Erythroblast (primary cell): Measurements from ENCODE around the gene COX6B1.
A peak's percentile ranks its signal among the peaks of the same experiment; 100 is the strongest.
"Not testable (repeated sequence)": the region's sequence is repeated elsewhere in the genome, so short reads cannot be mapped to it uniquely, and the experiment has no call there.

Experiments used
- DNase-seq, 2 experiments: peaks; one replicate each; lab custom pipeline; 2025; lab: John Stamatoyannopoulos, UW
- GATA1 ChIP-seq: IDR thresholded peaks from 2 replicates; pipeline ENCODE4 v1.6.1; 2011; ENCODE audit warnings: low read depth, mild to moderate bottlenecking, control low read depth, low read length, moderate library complexity
- POLR2A ChIP-seq: IDR thresholded peaks from 2 replicates; pipeline ENCODE4 v1.6.1; 2011; ENCODE audit warnings: mild to moderate bottlenecking, low read length

The COX6B1 gene, protein sequence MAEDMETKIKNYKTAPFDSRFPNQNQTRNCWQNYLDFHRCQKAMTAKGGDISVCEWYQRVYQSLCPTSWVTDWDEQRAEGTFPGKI

DNA sequence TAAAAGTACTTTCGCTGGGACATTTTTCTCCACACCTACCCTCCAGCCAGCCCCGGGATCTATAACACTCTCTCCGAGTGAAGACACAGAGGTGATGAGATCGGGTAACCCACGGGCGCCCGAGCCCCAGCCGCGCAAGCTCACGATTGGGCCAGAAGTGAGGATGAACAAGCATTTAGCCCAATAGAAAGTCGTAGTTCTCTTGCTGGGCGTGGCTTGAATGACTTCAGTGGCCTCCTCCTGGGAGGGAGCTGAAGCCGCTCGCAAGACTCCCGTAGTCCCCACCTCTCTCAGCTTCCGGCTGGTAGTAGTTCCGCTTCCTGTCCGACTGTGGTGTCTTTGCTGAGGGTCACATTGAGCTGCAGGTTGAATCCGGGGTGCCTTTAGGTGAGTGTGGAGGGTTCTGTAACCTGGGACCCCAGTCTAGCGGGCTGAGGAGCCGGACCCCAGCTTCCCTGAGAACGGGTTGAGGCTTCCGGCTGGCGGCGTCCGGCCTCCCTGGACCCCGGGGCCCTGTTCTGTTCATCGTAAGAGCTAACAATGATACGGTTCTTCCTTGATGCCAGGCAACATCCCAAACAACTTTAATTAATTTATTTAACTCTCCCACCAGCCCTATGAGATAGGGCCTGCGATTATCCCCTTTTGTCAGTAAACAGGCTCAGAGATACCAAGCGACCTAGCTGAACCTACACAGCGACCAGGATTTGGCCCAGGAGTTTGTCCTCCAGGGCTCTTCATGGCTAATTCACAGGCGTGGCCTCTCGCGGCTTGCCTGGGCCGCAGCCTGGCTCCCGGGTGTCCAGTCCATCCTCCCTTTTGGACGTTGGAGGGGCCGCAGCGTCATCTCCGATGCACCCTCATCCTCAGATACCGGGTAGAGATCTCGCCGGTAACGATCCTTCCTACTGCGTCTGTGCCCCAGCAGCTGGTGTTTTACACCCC, at the start of gene COX6B1:
Gene COX6B1 (plus strand): TSS at position 307 of the 945 bp plus-strand sequence. CDS start 2,921 bp downstream, outside the sequence.
- TF ChIP-seq POLR2A (peak; percentile 93), GATA1 (no peak)
- DNase-seq = peak; percentile 96 to 97

DNA sequence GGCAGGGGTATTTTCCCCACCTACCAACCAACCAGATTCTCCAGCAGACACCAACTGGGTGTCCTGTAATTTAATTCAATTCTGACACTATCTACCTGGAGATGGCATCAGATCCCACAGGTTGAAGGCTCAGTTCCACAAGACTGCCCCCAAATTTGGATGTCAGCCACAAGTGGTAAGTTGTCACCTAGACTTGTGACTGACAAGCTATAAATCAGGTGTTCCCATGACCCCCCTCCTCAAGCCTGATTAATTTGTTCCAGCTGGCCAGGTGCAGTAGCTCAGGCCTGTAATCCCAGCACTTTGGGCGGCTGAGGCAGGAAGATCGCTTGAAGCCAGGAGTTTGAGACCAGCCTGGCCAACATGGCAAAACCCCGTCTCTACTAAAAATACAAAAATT, 46.2 kb upstream of the COX6B1 start:
- TF ChIP-seq GATA1 (no peak), POLR2A (no peak)
- no peak for DNase-seq

DNA sequence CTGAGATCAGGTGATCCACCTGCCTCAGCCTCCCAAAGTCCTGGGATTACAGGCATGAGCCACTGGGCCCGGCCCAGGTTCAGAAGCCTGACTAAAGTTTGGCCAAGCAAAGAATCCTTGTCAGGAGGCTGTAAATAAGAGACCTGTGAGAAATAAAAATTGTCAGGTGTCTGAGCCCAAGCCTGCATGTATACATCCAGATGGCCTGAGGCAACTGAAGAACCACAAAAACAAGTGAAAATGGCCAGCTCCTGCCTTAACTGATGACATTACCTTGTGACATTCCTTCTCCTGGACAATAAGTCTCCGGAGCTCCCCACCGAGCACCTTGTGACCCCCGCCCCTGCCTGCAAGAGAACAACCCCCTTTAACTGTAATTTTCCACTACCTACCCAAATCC, 43.7 kb upstream of the COX6B1 start:
- DNase-seq = not testable (repeated sequence)

DNA sequence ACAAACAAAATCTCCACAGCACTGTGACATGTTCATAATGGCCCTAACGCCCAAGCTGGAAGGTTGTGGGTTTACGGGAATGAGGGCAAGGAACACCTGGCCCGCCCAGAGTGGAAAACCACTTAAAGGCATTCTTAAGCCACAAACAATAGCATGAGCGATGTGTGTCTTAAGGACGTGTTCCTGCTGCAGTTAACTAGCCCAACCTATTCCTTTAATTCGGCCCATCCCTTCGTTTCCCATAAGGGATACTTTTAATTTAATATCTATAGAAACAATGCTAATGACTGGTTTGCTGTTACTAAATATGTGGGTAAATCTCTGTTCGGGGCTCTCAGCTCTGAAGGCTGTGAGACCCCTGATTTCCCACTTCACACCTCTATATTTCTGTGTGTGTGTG, 41.0 kb upstream of the COX6B1 start:
- not testable (repeated sequence) for DNase-seq

DNA sequence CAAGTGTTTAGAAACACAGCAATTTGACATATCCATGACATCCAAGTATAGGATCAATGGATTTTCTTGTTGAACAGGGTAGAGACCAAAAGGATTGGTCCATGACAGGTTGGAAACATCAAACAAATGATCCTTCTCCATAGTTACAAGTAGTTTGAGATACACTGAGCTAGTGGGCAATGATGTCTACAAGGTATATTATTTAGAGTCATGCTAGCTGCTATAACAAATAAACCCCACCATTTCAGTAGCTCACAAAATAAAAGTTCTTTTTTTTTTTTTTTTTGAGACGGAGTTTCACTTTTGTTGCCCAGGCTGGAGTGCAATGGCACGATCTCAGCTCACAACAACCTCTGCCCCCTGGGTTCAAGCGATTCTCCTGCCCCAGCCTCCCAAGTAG, 40.5 kb upstream of the COX6B1 start:
- TF ChIP-seq POLR2A (no peak), GATA1 (no peak)

DNA sequence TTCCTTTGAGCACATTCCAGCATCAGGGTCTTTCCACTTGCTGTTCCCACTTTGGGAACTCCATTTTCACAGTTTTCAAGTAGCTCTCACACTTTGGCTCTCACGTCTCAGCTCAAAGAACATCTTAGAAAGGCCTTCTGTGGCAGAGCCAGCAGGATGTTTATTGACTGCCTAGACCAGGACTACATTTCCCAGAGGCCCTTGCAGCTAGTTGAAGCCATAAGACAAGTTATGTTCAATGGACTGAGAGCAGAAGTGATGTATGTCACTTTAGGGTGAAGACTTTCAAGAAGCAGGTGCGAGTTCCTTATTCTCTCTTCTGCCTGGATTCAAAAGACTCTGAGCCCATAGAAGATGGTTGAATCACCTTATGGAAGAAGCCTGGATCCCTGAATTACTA, 39.9 kb upstream of the COX6B1 start:
- TF ChIP-seq GATA1 = no peak
- DNase-seq = no peak

More for the DNA sequence above, 40.5 kb upstream of the COX6B1 start:
- no peak for DNase-seq

DNA sequence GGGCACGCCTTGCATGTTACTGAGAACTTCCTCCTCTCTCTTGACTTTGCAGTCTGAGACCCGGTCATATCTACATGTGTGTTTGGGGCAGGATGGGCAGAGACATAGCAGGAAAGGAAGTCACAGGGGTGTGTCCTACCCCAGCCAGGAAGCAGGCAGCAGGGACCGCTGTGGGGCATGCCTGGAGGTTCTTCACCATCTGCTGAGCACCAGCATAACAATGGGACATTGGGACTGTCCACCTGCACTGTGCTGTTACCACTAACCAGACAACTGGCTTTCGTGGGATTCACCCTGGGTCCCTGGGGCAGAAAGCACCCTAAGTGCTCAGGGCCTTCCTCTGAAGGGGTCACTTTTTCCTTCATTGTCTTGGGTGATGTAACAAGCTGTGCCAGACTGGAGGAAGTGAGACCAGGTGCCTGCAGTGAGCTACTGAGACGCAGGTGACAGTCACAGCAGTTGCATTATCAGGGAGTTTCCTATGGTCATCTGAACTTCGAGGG, 38.2 kb upstream of the COX6B1 start:
- no peak for TF ChIP-seq GATA1
- TF ChIP-seq POLR2A = no peak
- DNase-seq = no peak

DNA sequence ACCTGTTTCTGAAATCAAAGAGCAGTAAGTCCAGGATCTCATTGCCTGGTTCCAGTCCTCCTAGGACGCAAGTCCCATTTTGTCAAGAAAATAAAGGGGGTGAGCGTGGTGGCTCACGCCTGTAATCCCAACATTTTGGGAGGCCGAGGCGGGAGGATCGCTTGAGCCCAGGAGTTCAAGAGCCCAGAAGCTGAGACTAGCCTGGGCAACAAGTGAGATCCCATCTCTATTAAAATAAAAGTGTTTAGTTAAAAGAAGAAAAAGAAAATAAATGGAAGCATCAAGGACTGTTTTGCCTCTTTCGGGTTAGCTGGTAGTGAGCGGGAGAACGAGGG, 35.9 kb upstream of the COX6B1 start:
- TF ChIP-seq GATA1 = no peak
- no peak for TF ChIP-seq POLR2A
- no peak for DNase-seq

DNA sequence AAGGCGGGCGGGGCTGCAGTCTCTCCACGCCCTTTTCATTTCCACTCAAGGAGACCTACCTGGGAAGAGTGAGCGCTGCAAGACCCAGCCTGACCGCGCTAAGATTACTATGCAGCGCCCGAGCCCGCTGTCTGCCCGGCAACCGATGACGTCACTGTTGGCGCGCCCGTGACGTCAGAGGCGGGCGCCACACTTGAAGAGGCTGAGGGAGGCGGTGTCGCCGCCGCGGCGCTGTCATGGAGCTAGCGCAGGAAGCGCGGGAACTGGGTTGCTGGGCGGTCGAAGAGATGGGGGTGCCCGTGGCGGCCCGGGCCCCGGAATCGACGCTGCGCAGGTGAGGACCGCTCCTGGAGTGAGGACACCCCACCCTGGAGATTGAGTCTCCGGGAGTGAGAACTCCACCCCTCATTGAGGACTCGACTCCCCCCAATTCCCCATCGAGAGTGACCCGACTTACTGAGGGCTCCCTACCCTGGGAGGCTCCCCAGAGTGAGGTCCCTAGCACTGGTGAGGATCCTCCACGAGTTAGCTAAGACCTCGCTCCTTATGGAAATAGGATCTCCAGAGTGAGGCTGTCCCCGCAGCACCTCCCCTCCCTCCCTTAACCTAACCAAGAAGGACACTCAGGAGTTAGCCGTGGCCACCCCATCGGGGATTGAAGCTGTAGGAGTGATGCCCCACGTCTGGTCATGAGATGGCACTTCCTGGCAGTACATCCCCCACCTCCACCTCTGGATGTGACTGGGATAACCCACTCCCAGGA, 35.4 kb upstream of the COX6B1 start, which contains the start of gene HAUS5:
Gene HAUS5 (plus strand): TSS at position 177 of the 763 bp plus-strand sequence. CDS start 60 bp downstream, at position 237.
- DNase-seq = peak; percentile 96 to 98
- TF ChIP-seq POLR2A = peak; percentile 85
- no peak for TF ChIP-seq GATA1

DNA sequence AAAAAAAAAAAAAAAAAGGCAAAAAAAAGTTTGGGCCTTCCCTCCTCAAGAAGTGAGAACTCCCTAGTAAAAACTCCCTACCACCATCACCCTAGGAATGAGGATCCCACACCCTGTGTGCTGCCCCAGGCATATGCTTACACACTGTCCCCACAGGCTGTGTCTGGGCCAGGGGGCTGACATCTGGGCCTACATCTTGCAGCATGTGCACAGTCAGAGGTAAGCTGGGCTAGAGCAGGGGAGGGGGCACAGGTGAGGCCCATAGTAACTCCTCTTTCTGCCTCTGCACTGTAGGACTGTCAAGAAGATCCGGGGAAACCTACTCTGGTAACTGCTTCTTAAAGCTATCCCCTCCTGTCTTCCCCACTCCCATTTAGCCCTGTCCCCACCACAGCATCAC, 34.5 kb upstream of the COX6B1 start:
- no peak for TF ChIP-seq POLR2A
- no peak for TF ChIP-seq GATA1
- DNase-seq = no peak

DNA sequence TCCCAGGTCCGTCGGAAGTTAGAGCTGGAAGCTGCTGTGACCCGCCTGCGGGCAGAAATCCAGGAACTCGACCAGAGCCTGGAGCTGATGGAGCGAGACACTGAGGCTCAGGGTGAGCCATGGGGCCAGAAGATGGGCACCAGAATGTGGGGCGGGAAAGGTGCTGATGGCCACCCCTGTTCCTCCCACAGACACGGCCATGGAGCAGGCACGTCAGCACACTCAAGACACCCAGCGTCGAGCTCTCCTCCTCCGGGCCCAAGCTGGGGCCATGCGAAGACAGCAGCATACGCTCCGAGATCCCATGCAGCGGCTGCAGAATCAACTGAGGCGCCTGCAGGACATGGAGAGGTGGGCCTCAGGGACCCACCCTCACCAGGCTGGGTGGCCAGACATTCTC, 33.1 kb upstream of the COX6B1 start:
- DNase-seq = no peak
- TF ChIP-seq POLR2A (no peak), GATA1 (no peak)

DNA sequence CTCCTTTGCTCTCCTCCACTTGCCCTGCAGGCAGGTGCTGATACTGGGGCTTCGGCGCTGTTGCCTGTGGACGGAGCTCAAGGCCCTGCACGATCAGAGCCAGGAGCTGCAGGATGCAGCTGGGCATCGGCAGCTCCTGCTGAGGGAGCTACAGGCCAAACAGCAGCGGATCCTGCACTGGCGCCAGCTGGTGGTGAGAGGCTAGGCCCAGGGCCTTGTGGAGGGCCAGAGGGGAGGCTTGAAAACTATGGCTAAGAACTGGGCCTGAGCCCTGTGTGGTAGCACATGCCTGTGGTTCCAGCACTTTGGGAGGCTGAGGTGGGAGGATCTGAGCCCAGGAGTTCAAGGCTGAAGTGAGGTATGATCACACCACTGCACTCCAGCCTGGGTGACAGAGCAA, 29.3 kb upstream of the COX6B1 start:
- no peak for DNase-seq
- no peak for TF ChIP-seq GATA1
- no peak for TF ChIP-seq POLR2A

DNA sequence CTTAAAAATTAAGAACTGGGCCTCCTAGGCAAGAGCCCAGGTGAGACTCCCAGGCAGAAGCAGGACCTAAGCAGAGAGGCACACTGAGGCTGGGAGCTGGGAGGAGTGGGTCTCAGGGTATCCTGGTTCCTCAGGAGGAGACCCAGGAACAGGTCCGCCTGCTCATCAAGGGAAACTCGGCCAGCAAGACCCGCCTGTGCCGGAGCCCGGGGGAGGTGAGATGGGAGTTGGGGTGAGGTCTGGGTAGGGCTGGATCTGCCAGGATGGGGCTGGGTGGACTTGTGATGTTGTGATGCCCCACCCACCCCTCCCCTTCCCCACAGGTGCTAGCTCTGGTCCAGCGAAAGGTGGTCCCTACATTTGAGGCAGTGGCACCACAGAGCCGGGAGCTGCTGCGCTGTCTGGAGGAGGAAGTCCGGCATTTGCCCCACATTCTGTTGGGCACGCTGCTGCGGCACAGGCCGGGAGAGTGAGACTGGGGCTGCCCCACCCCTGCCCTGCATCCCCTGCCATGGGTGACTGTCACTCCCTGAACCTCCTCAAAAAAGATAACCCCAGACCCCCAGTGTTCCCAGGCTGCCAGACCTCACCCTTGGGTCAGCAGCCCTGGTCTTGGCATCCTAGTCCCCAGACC, 28.7 kb upstream of the COX6B1 start:
- TF ChIP-seq POLR2A (no peak), GATA1 (no peak)
- DNase-seq = no peak
